CD14-positive monocyte (primary cell): ENCODE measurements around the gene SLCO3A1. TPM values are rescaled to one million over a fixed set of nuclear protein-coding genes. Genes with fewer than 3 reads are reported as not detected.

Experiments used
- DNase-seq, 3 donors: peaks; one replicate each; pipeline ENCODE4 v3.0.0-alpha.2; 2011 to 2022
- H2AFZ ChIP-seq: 2 replicates; pipeline ENCODE4 v1.6.0; 2012; ENCODE audit warnings: mild to moderate bottlenecking, low read depth, low read length, inconsistent platforms; ENCODE audit not compliant: insufficient read depth, poor library complexity, severe bottlenecking
- H3K27ac ChIP-seq, 2 donors: 1 replicate in 1 of 2; 2 replicates in 1 of 2; pipeline ENCODE4 v1.5.1; 2012 to 2013; ENCODE audit warnings: low read length in 2 of 2, control low read depth in 1 of 2, inconsistent platforms in 1 of 2, low read depth in 1 of 2, mild to moderate bottlenecking in 1 of 2
- H3K27me3 ChIP-seq, 2 donors: one replicate each; pipeline versions ENCODE4 v1.6.0 to v1.6.1; 2011 to 2013; ENCODE audit warnings: low read length in 2 of 2; ENCODE audit not compliant: control insufficient read depth in 2 of 2, insufficient read depth in 2 of 2
- H3K36me3 ChIP-seq, 2 donors: replicated peaks in 1 of 2; 1 replicate in 1 of 2; 2 replicates in 1 of 2; pipeline versions ENCODE4 v1.5.1 to v1.6.1; 2012 to 2013; ENCODE audit warnings: low read length in 2 of 2, control low read depth in 1 of 2, inconsistent platforms in 1 of 2, mild to moderate bottlenecking in 1 of 2; ENCODE audit not compliant: insufficient read depth in 2 of 2, control insufficient read depth in 1 of 2
- H3K4me1 ChIP-seq, 2 donors: 1 replicate in 1 of 2; 2 replicates in 1 of 2; pipeline versions ENCODE4 v1.5.1 to v1.6.1; 2012 to 2013; ENCODE audit warnings: low read length in 2 of 2, control low read depth in 1 of 2, inconsistent platforms in 1 of 2, mild to moderate bottlenecking in 1 of 2, moderate library complexity in 1 of 2; ENCODE audit not compliant: insufficient read depth in 2 of 2, control insufficient read depth in 1 of 2
- H3K4me2 ChIP-seq: replicated peaks from 2 replicates; pipeline ENCODE3; 2012; ENCODE audit warnings: low read length, moderate library complexity, mild to moderate bottlenecking; ENCODE audit not compliant: poor library complexity, severe bottlenecking; ENCODE audit errors: extremely low read depth
- H3K4me3 ChIP-seq, 3 experiments: fragments of 200-600 bp in 1 of 3; sonication (generic) in 1 of 3; replicated peaks in 1 of 3; 1 replicate in 2 of 3; 2 replicates in 1 of 3; pipeline ENCODE4 v1.5.1; 2011 to 2013; ENCODE audit warnings: low read length in 3 of 3, mild to moderate bottlenecking in 3 of 3, control low read depth in 2 of 3, low read depth in 2 of 3, inconsistent platforms in 1 of 3, moderate library complexity in 1 of 3
- H3K79me2 ChIP-seq: 2 replicates; pipeline ENCODE4 v1.6.0; 2012; ENCODE audit warnings: mild to moderate bottlenecking, control low read depth, inconsistent platforms, low read length, moderate library complexity; ENCODE audit not compliant: insufficient read depth
- H3K9ac ChIP-seq: 2 replicates; pipeline ENCODE4 v1.6.0; 2017; ENCODE audit warnings: low read length, mild to moderate bottlenecking; ENCODE audit not compliant: insufficient read depth, poor library complexity, severe bottlenecking
- H3K9me3 ChIP-seq, 2 donors: replicated peaks in 1 of 2; 1 replicate in 1 of 2; 2 replicates in 1 of 2; pipeline versions ENCODE4 v1.5.1 to v1.6.1; 2012 to 2013; ENCODE audit warnings: low read length in 2 of 2, control low read depth in 1 of 2; ENCODE audit not compliant: control insufficient read depth in 1 of 2, insufficient read depth in 1 of 2
- H4K20me1 ChIP-seq: 2 replicates; pipeline ENCODE4 v1.6.0; 2012; ENCODE audit warnings: mild to moderate bottlenecking, low read length, control low read depth, moderate library complexity; ENCODE audit not compliant: insufficient read depth
- H3K27ac Mint-ChIP-seq, 7 donors: one replicate each; pipeline ENCODE4 v1.8.0; 2020; ENCODE audit warnings: mild to moderate bottlenecking in 7 of 7, mixed read lengths in 7 of 7, moderate library complexity in 6 of 7, inconsistent platforms in 2 of 7
- H3K27me3 Mint-ChIP-seq, 3 donors: one replicate each; pipeline ENCODE4 v1.8.0; 2021 to 2022; ENCODE audit warnings: low read depth in 3 of 3, mild to moderate bottlenecking in 3 of 3, mixed read lengths in 3 of 3, moderate library complexity in 3 of 3, inconsistent platforms in 1 of 3
- H3K36me3 Mint-ChIP-seq, 2 donors: one replicate each; pipeline ENCODE4 v1.8.0; 2020; ENCODE audit warnings: mixed read lengths in 2 of 2, inconsistent platforms in 1 of 2, mild to moderate bottlenecking in 1 of 2
- H3K4me1 Mint-ChIP-seq: one replicate; pipeline ENCODE4 v1.8.0; 2020; ENCODE audit warnings: mild to moderate bottlenecking, mixed read lengths
- H3K4me3 Mint-ChIP-seq, 2 donors: one replicate each; pipeline ENCODE4 v1.8.0; 2020; ENCODE audit warnings: mild to moderate bottlenecking in 2 of 2, mixed read lengths in 2 of 2, moderate library complexity in 1 of 2
- H3K9me3 Mint-ChIP-seq, 7 donors: one replicate each; pipeline ENCODE4 v1.8.0; 2020 to 2022; ENCODE audit warnings: mixed read lengths in 7 of 7, mild to moderate bottlenecking in 6 of 7, moderate library complexity in 6 of 7, inconsistent platforms in 2 of 7
- CTCF ChIP-seq: fragments of 200-600 bp; IDR thresholded peaks from one replicate; pipeline ENCODE4 v1.8.0; 2022; ENCODE audit warnings: antibody characterized with exemption, mild to moderate bottlenecking
- whole genome bisulfite sequencing: methylation state at CpG from one replicate; pipeline ENCODE4 v1.1.5; 2013; ENCODE audit warnings: missing lambda C conversion rate; ENCODE audit not compliant: insufficient coverage; 5-methylcytosine and 5-hydroxymethylcytosine counted together
- intact Hi-C, 2 donors: fragments of 100-400 bp; cut with micrococcal nuclease; formaldehyde crosslinking; loops; one replicate each; pipeline versions ENCODE4 v1.15.0 to v1.15.1; 2023
- polyA plus RNA-seq, 3 donors: library from polyadenylated mRNA; depleted of rRNA in 1 of 3; unstranded in 2 of 3; stranded (reverse) in 1 of 3; fragments of 300-500 nt in 2 of 3; fragments of >200 nt in 1 of 3; fragmentation: Illumina TruSeq in 2 of 3; gene quantifications; 1 replicate in 2 of 3; 2 replicates in 1 of 3; pipeline ENCODE4 v1.2.3, GENCODE V29; 2012 to 2021

Gene SLCO3A1
- polyA plus RNA-seq, 3 donors: 53.7 to 76.2 (median 62.8) TPM

GRCh38 chr15:92043283-92043682 is 189.8 kb downstream of the SLCO3A1 start:
- H3K4me3 ChIP-seq: no peak overlapping the region
- Mint-ChIP-seq H3K36me3 (peaks cover 0 to 4% of the 10 kb centered on the region in 2 donors), H3K27me3 (peaks cover 0 to 1% (median 0%) of the 10 kb centered on the region in 3 donors), H3K9me3 (no peaks in the 10 kb centered on the region), H3K27ac (peak overlapping the region in 4 of 7 donors; percentile 3 to 67 (median 26)), H3K4me3 (no peak overlapping the region), H3K4me1 (peaks cover 21% of the 10 kb centered on the region)
- intact Hi-C loops: no loop called here
- peaks cover 52% of the 10 kb centered on the region for H3K79me2 ChIP-seq
- H2AFZ ChIP-seq: no peak overlapping the region
- no peaks in the 10 kb centered on the region for H3K36me3 ChIP-seq
- H3K4me2 ChIP-seq: no peak overlapping the region
- no peaks in the 10 kb centered on the region for H3K27me3 ChIP-seq
- no peak for TF ChIP-seq CTCF
- no peaks in the 10 kb centered on the region for H3K4me1 ChIP-seq
- no peak for DNase-seq
- peaks cover 92% of the 10 kb centered on the region for H4K20me1 ChIP-seq
- 100% methylated on average over 3 of the region's 3 CpGs for WGBS
- no peak overlapping the region for H3K27ac ChIP-seq
- H3K9ac ChIP-seq: no peak overlapping the region
- no peaks in the 10 kb centered on the region for H3K9me3 ChIP-seq

- H3K4me3 ChIP-seq: no peak overlapping the region
- intact Hi-C loops: no loop called here
- H3K27me3 ChIP-seq: no peaks in the 10 kb centered on the region
- H2AFZ ChIP-seq: no peak overlapping the region
- Mint-ChIP-seq H3K36me3 (peaks cover 0 to 4% of the 10 kb centered on the region in 2 donors), H3K9me3 (no peaks in the 10 kb centered on the region), H3K27ac (peak overlapping the region in 5 of 7 donors; percentile 1 to 67 (median 7)), H3K27me3 (peaks cover 0 to 1% (median 0%) of the 10 kb centered on the region in 3 donors), H3K4me3 (no peak overlapping the region), H3K4me1 (peaks cover 21% of the 10 kb centered on the region)
- no peak overlapping the region for H3K9ac ChIP-seq
- H3K79me2 ChIP-seq: peaks cover 63% of the 10 kb centered on the region
- no peaks in the 10 kb centered on the region for H3K4me1 ChIP-seq
- no peak overlapping the region for H3K4me2 ChIP-seq
- no peak for DNase-seq
- H3K9me3 ChIP-seq: no peaks in the 10 kb centered on the region
- peaks cover 92% of the 10 kb centered on the region for H4K20me1 ChIP-seq
- TF ChIP-seq CTCF: no peak
- no peaks in the 10 kb centered on the region for H3K36me3 ChIP-seq
- H3K27ac ChIP-seq: no peak overlapping the region
- WGBS: 67% methylated on average over 10 of the region's 10 CpGs
These were observed 190.8 kb downstream of the SLCO3A1 start for GRCh38 chr15:92044203-92044909.
